H1 (cell line): Measurements from ENCODE around the gene MFSD2B. TPM values are rescaled to one million over a fixed set of nuclear protein-coding genes. Genes with fewer than 3 reads are reported as not detected.

Source experiments
- CTCF ChIA-PET: fragments of 300-600 bp; sonication (Branson Sonifier 250); formaldehyde crosslinking; loops from one replicate; lab custom pipeline; 2021; ENCODE audit not compliant: partially characterized antibody; lab: Charles Lee
- POLR2A ChIA-PET: fragments of 300-600 bp; sonication (Branson Sonifier 250); formaldehyde crosslinking; loops from one replicate; lab custom pipeline; 2021; ENCODE audit warnings: inconsistent platforms; ENCODE audit not compliant: partially characterized antibody; lab: Charles Lee
- DNase-seq, 2 experiments: peaks; one replicate each; pipeline versions ENCODE4 v3.0.0 to v3.0.0-alpha.2; 2010 to 2022; ENCODE audit warnings: low spot score in 2 of 2, low read depth in 1 of 2, mixed read lengths in 1 of 2
- FAIRE-seq: peaks from 2 replicates; lab custom pipeline; 2011; peaks lifted over from hg19 to GRCh38; lab: Jason Lieb, UNC
- H2AFZ ChIP-seq: 2 replicates; pipeline ENCODE4 v1.8.1; 2012; ENCODE audit warnings: low read length, inconsistent platforms
- H2AK5ac ChIP-seq: 2 replicates; pipeline ENCODE4 v1.6.1; 2013; ENCODE audit warnings: low read depth, low read length
- H2BK120ac ChIP-seq: replicated peaks from 2 replicates; pipeline ENCODE3; 2013; ENCODE audit warnings: low read depth, low read length, inconsistent platforms
- H2BK12ac ChIP-seq: 2 replicates; pipeline ENCODE4 v1.6.1; 2013; ENCODE audit warnings: low read depth, low read length
- H2BK15ac ChIP-seq: 2 replicates; pipeline ENCODE4 v1.6.1; 2013; ENCODE audit warnings: low read length
- H2BK20ac ChIP-seq: 2 replicates; pipeline ENCODE4 v1.6.1; 2013; ENCODE audit warnings: low read length
- H2BK5ac ChIP-seq: 2 replicates; pipeline ENCODE4 v1.6.1; 2013; ENCODE audit warnings: low read depth, low read length
- H3K14ac ChIP-seq: 2 replicates; pipeline ENCODE4 v1.6.1; 2013; ENCODE audit warnings: inconsistent platforms; ENCODE audit not compliant: insufficient read length
- H3K18ac ChIP-seq: 2 replicates; pipeline ENCODE4 v1.6.1; 2013; ENCODE audit warnings: low read length; ENCODE audit errors: extremely low read depth
- H3K23ac ChIP-seq: 2 replicates; pipeline ENCODE4 v1.6.1; 2013; ENCODE audit warnings: inconsistent platforms; ENCODE audit not compliant: insufficient read length
- H3K23me2 ChIP-seq: 2 replicates; pipeline ENCODE4 v1.6.1; 2013; ENCODE audit warnings: low read depth, low read length
- H3K27ac ChIP-seq: 2 replicates; pipeline ENCODE4 v1.6.1; 2011; ENCODE audit warnings: low read depth, low read length, inconsistent platforms
- H3K27me3 ChIP-seq, 4 experiments: replicated peaks in 1 of 4; 1 replicate in 1 of 4; 2 replicates in 3 of 4; pipeline versions ENCODE4 v1.6.1 to v1.8.1; 2011 to 2013; ENCODE audit warnings: low read length in 3 of 4, mild to moderate bottlenecking in 3 of 4, inconsistent platforms in 2 of 4, mixed read lengths in 2 of 4, moderate library complexity in 1 of 4; ENCODE audit not compliant: control insufficient read depth in 3 of 4, insufficient read depth in 3 of 4; ENCODE audit errors: extremely low read depth in 1 of 4
- H3K36me3 ChIP-seq, 4 experiments: 2 replicates each; pipeline versions ENCODE4 v1.6.1 to v1.8.1; 2011 to 2013; ENCODE audit warnings: mild to moderate bottlenecking in 4 of 4, low read length in 3 of 4, moderate library complexity in 2 of 4, control low read depth in 1 of 4, inconsistent platforms in 1 of 4; ENCODE audit not compliant: insufficient read depth in 4 of 4, control insufficient read depth in 2 of 4
- H3K4ac ChIP-seq: replicated peaks from 2 replicates; pipeline ENCODE3; 2013; ENCODE audit warnings: low read length, low read depth, mixed read lengths, inconsistent platforms; ENCODE audit not compliant: insufficient read length
- H3K4me1 ChIP-seq, 4 experiments: replicated peaks in 1 of 4; 1 replicate in 1 of 4; 2 replicates in 3 of 4; pipeline versions ENCODE4 v1.6.1 to v1.8.1; 2011 to 2013; ENCODE audit warnings: low read length in 3 of 4, inconsistent platforms in 2 of 4, mixed read lengths in 1 of 4; ENCODE audit not compliant: insufficient read depth in 4 of 4, control insufficient read depth in 3 of 4
- H3K4me2 ChIP-seq, 2 experiments: 2 replicates each; pipeline versions ENCODE4 v1.6.1 to v1.8.1; 2011 to 2013; ENCODE audit warnings: low read depth in 2 of 2, low read length in 2 of 2, control low read depth in 1 of 2, inconsistent platforms in 1 of 2, mild to moderate bottlenecking in 1 of 2; ENCODE audit not compliant: insufficient read depth in 1 of 2
- H3K4me3 ChIP-seq, 4 experiments: fragments of 200-600, 300-600 bp in 1 of 4; sonication (generic), shearing (Covaris generic), sonication (Bioruptor Twin) in 1 of 4; 2 replicates each; pipeline versions ENCODE4 v1.5.1 to v1.8.1; 2011 to 2016; ENCODE audit warnings: low read length in 4 of 4, low read depth in 3 of 4, control low read depth in 2 of 4, inconsistent platforms in 2 of 4, mild to moderate bottlenecking in 2 of 4, mixed read lengths in 1 of 4, moderate library complexity in 1 of 4; ENCODE audit not compliant: insufficient read depth in 2 of 4; ENCODE audit errors: extremely low read depth in 1 of 4
- H3K56ac ChIP-seq: replicated peaks from 2 replicates; pipeline ENCODE3; 2013; ENCODE audit warnings: low read depth, mild to moderate bottlenecking, mixed read lengths, low read length, inconsistent platforms; ENCODE audit not compliant: insufficient read length
- H3K79me1 ChIP-seq: 2 replicates; pipeline ENCODE4 v1.6.1; 2013; ENCODE audit warnings: low read depth, low read length, control low read depth
- H3K79me2 ChIP-seq, 2 experiments: 2 replicates each; pipeline versions ENCODE4 v1.6.1 to v1.8.1; 2012 to 2013; ENCODE audit warnings: low read length in 2 of 2, mild to moderate bottlenecking in 2 of 2, inconsistent platforms in 1 of 2; ENCODE audit not compliant: insufficient read depth in 2 of 2, control insufficient read depth in 1 of 2
- H3K9ac ChIP-seq, 4 experiments: replicated peaks in 1 of 4; 1 replicate in 1 of 4; 2 replicates in 3 of 4; pipeline versions ENCODE4 v1.6.1 to v1.8.1; 2011 to 2013; ENCODE audit warnings: low read depth in 3 of 4, low read length in 3 of 4, control low read depth in 2 of 4, mild to moderate bottlenecking in 2 of 4, moderate library complexity in 2 of 4, inconsistent platforms in 1 of 4; ENCODE audit errors: extremely low read depth in 1 of 4
- H3K9me3 ChIP-seq, 2 experiments: 2 replicates each; pipeline versions ENCODE4 v1.6.1 to v1.8.1; 2012 to 2013; ENCODE audit warnings: mild to moderate bottlenecking in 2 of 2, moderate library complexity in 2 of 2, control low read depth in 1 of 2, inconsistent platforms in 1 of 2, low read depth in 1 of 2, low read length in 1 of 2, mixed read lengths in 1 of 2; ENCODE audit not compliant: insufficient read depth in 2 of 2
- H4K20me1 ChIP-seq, 2 experiments: replicated peaks in 1 of 2; 2 replicates each; pipeline versions ENCODE3 to v1.8.1; 2011 to 2013; ENCODE audit warnings: inconsistent platforms in 2 of 2, low read length in 2 of 2, mild to moderate bottlenecking in 1 of 2; ENCODE audit not compliant: insufficient read depth in 2 of 2, control insufficient read depth in 1 of 2
- H4K5ac ChIP-seq: 2 replicates; pipeline ENCODE4 v1.6.1; 2013; ENCODE audit warnings: low read length, low read depth, mixed read lengths, inconsistent platforms; ENCODE audit not compliant: insufficient read length
- H4K8ac ChIP-seq: 2 replicates; pipeline ENCODE4 v1.8.0; 2013; ENCODE audit warnings: mild to moderate bottlenecking, moderate library complexity, low read length, inconsistent platforms; ENCODE audit not compliant: insufficient read depth; ENCODE audit errors: extremely low read depth
- H4K91ac ChIP-seq: replicated peaks from 2 replicates; pipeline ENCODE3; 2013; ENCODE audit warnings: low read length, mixed read lengths, inconsistent platforms; ENCODE audit not compliant: insufficient read length
- CBX8 ChIP-seq: fragments of 300-800, 300-1000 bp; sonication (generic); IDR thresholded peaks from 2 replicates; pipeline ENCODE4 v1.7.1; 2016; ENCODE audit warnings: low read depth, low read length, borderline replicate concordance
- POU5F1 ChIP-seq: IDR thresholded peaks from 2 replicates; pipeline ENCODE4 v1.6.1; 2011; ENCODE audit warnings: low read depth, mild to moderate bottlenecking, low read length, moderate library complexity
- RBBP5 ChIP-seq: IDR thresholded peaks from 2 replicates; pipeline ENCODE4 v1.7.1; 2012; ENCODE audit warnings: low read depth, mild to moderate bottlenecking, inconsistent platforms, low read length, moderate library complexity, borderline replicate concordance
- RNF2 ChIP-seq: fragments of 200-900, 300-1000 bp; sonication (generic); IDR thresholded peaks from 2 replicates; pipeline ENCODE4 v1.7.1; 2016; ENCODE audit warnings: borderline replicate concordance, low read depth, mild to moderate bottlenecking, antibody characterized with exemption, low read length; ENCODE audit not compliant: poor library complexity, severe bottlenecking; ENCODE audit errors: missing control alignments
- SIRT6 ChIP-seq: IDR thresholded peaks from one replicate; pipeline ENCODE4 v1.7.1; 2012; ENCODE audit warnings: low read length, inconsistent platforms
- WGBS, 2 experiments: shearing (Covaris generic) in 1 of 2; methylation state at CpG; one replicate each; pipeline versions ENCODE4 v1.1.6 to v1.1.7; 2013 to 2015; ENCODE audit warnings: low lambda C conversion rate in 2 of 2, mixed read lengths in 2 of 2, inconsistent platforms in 1 of 2, low coverage in 1 of 2, missing lambda C conversion rate in 1 of 2; ENCODE audit not compliant: insufficient replicate concordance in 2 of 2, insufficient coverage in 1 of 2, insufficient read length in 1 of 2; ENCODE audit errors: extremely low coverage in 1 of 2, missing lambda C conversion rate in 1 of 2; 5-methylcytosine and 5-hydroxymethylcytosine counted together
- polyA plus RNA-seq, 7 experiments: library from polyadenylated mRNA; depleted of rRNA in 3 of 7; stranded (reverse) in 5 of 7; unstranded in 2 of 7; fragments of >200 nt in 5 of 7; fragments of 200-250 nt in 2 of 7; gene quantifications; 1 replicate in 5 of 7; 2 replicates in 1 of 7; 4 replicates in 1 of 7; pipeline versions ENCODE4 v1.2.1 to v1.2.3, GENCODE V29; 2011 to 2013; ENCODE audit warnings: missing spikeins in 2 of 7, mixed read lengths in 2 of 7
- total RNA-seq: library from RNA; stranded (reverse); fragmentation: NEBNext Ultra II Directional; extraction: Animal tissue kit (Norgen Biotek cat#: 25700); gene quantifications from 2 replicates; pipeline ENCODE4 v1.2.1, GENCODE V29; 2021

MFSD2B gene
- total and polyA plus RNA-seq, 2 of the 8 experiments (the other 6 are each of a cell fraction or from before 2014, with no cell fraction given): 0.33 to 0.48 TPM

GRCh38 chr2:23993736-23994269 is 16.1 kb upstream of the MFSD2B start:
- H3K9me3 ChIP-seq: no peaks in the 10 kb centered on the region
- H3K56ac ChIP-seq: no peak overlapping the region
- 93% methylated on average over 8 of the region's 8 CpGs; no CpG with 5 or more reads in 1 of the 2 experiments for WGBS, 2 experiments
- no peaks in the 10 kb centered on the region for H3K79me2 ChIP-seq
- H3K4me1 ChIP-seq: peaks cover 0 to 3% (median 0%) of the 10 kb centered on the region in 4 experiments; a peak in 2 of 7 replicates
- no peaks in the 10 kb centered on the region for H3K79me1 ChIP-seq
- H3K27me3 ChIP-seq: no peaks in the 10 kb centered on the region
- no peak overlapping the region for H3K4me3 ChIP-seq
- no peak for FAIRE-seq
- no peak overlapping the region for H4K91ac ChIP-seq
- H4K8ac ChIP-seq: no peak overlapping the region
- H2BK5ac ChIP-seq: no peak overlapping the region
- no peak overlapping the region for H3K23ac ChIP-seq
- no peak overlapping the region for H2BK120ac ChIP-seq
- no peak overlapping the region for H3K18ac ChIP-seq
- no peak overlapping the region for H2AK5ac ChIP-seq
- no peak overlapping the region for H2BK12ac ChIP-seq
- TF ChIP-seq RBBP5: no peak
- no peak for TF ChIP-seq CBX8
- TF ChIP-seq RNF2: no peak
- TF ChIP-seq SIRT6: no peak
- no peak for TF ChIP-seq POU5F1
- TF ChIP-seq, all 59 proteins: peak for 0
- Histone ChIP-seq H3K14ac (no peak overlapping the region), H2BK20ac (no peak overlapping the region), H3K4me2 (no peak overlapping the region), H3K4ac (no peak overlapping the region), H4K20me1 (no peaks in the 10 kb centered on the region), H3K23me2 (no peaks in the 10 kb centered on the region), H4K5ac (no peak overlapping the region), H2AFZ (no peak overlapping the region), H2BK15ac (no peak overlapping the region), H3K36me3 (no peaks in the 10 kb centered on the region), H3K9ac (no peak overlapping the region), H3K27ac (no peak overlapping the region)
- no peak for DNase-seq
- CTCF ChIA-PET: interaction anchor here (1.4 kb wide), 1 partner anchor 28 kb away, joined by 3 read pairs; no protein-coding TSS in a partner anchor
- POLR2A ChIA-PET: interaction anchor here (0.6 to 2.0 kb wide), 2 partner anchors 16 to 80 kb away, joined by 4 to 9 read pairs; partner anchors contain the start of gene MFSD2B
